Neural progenitor cell (in vitro differentiated cells): ENCODE measurements around the gene CD300LF.

ENCODE experiments used
- CTCF ChIP-seq: fragments of 200-600 bp; sonication (generic); IDR thresholded peaks from 2 replicates; pipeline ENCODE4 v1.5.1; 2017; ENCODE audit warnings: antibody characterized with exemption, mild to moderate bottlenecking
- EZH2 ChIP-seq: fragments of 200-600 bp; sonication (generic); IDR thresholded peaks from 2 replicates; pipeline ENCODE4 v1.6.1; 2017; ENCODE audit warnings: antibody characterized with exemption, mild to moderate bottlenecking, moderate library complexity
- EZH2phosphoT487 ChIP-seq: fragments of 200-600 bp; sonication (generic); IDR thresholded peaks from 2 replicates; pipeline ENCODE4 v1.6.1; 2017; ENCODE audit warnings: antibody characterized with exemption

- TF ChIP-seq EZH2phosphoT487 (no peak), CTCF (no peak), EZH2 (no peak)
Observed at GRCh38 chr17:74712301-74712700, 422 bp downstream of the CD300LF start.
